T-helper 22 cell (primary cell): Measurements from ENCODE around the gene ANXA5.

ENCODE experiments used
- DNase-seq: peaks from one replicate; pipeline ENCODE4 v3.0.0-alpha.2; 2020; ENCODE audit warnings: low read depth

Gene ANXA5

GRCh38 chr4:121642876-121643585 is 53.7 kb downstream of the ANXA5 start:
- no peak for DNase-seq

GRCh38 chr4:121642292-121642691 is 54.5 kb downstream of the ANXA5 start:
- no peak for DNase-seq

- DNase-seq = no peak
Measured at GRCh38 chr4:121633653-121634052, 63.1 kb downstream of the ANXA5 start.

- no peak for DNase-seq
Measured at GRCh38 chr4:121632636-121633035, 64.1 kb downstream of the ANXA5 start.
